SH-SY5Y (cell line): ENCODE data around the gene SDHAF2.

Experiments
- GATA2 ChIP-seq: IDR thresholded peaks from 2 replicates; pipeline ENCODE4 v1.6.1; 2011; ENCODE audit warnings: mild to moderate bottlenecking, low read depth, low read length
- GATA3 ChIP-seq: IDR thresholded peaks from 2 replicates; pipeline ENCODE4 v1.6.1; 2011; ENCODE audit warnings: low read depth, mild to moderate bottlenecking, low read length, moderate library complexity

DNA sequence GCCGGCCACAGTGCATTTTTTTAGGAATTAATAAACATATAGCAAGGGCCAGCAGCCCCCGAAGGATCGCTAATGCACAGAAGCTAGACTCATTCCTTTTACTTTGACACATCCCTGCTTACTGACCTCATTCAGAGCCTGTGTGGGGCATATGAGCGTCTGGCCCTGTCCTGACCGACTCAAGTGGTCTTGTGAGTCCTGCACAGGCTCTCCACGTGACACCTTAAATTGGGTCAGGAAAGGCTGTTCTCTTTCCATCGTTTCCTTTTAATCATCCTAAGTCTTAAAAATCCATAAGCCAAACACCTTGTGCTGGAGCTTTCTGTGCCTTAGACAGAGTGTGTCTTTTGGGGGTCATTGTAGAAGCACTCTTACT, 18.6 kb downstream of the SDHAF2 start:
- TF ChIP-seq GATA2 = no peak
- no peak for TF ChIP-seq GATA3
